Stimulated activated CD4-positive, alpha-beta T cell treated with anti-CD3 and anti-CD28 coated beads, Interleukin-2, amount 100 ng/mL, for 4 hours (primary cell): ENCODE measurements around the gene DAAM2.

Source experiments
- DNase-seq: peaks from one replicate; pipeline ENCODE4 v3.0.0-alpha.2; 2020; ENCODE audit warnings: low read depth

Gene DAAM2

GRCh38 chr6:39909701-39910100 lies 117.5 kb downstream of the DAAM2 start:
- DNase-seq = no peak

DNA sequence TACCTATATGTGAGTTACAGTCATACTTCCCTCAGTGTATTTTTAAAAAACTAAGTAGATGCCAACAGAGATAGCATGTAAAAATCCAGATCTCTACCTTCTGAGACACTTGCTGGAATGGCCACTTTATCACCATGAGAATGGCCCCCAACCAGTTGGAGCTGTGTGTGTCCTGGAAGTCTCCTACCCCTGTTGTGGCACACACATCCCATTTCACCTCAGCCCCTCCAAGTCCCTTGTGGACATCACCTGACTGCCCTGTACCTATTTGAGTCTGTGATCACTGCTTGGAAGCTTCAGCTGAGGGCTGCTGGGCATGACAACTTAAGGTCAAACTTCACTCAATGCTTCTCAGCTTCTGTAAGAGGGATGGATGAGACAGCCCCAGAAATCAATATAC lies 118.0 kb downstream of the DAAM2 start:
- DNase-seq = no peak

DNA sequence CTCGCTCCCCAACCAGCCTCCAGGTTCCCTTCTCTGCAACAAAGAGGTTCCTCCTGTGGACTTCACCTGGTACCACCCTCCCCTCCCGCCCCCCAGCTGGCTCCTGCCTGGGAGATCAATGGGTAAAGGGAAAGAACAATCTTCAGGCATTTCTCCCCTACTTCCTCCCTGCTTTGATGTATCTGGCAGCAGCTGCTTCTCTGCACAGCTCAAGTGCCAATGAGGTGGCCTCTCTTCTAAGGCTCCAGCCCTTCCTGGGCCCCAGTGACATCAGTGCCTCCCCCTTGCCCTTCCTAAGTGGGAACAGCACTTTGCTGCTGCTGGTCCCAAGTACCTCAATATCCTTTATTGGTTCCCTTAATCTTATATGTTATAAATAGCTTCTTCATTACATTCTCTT lies 118.6 kb downstream of the DAAM2 start:
- no peak for DNase-seq

GRCh38 chr6:39911513-39912125 lies 119.4 kb downstream of the DAAM2 start:
- DNase-seq = no peak

GRCh38 chr6:39912446-39912845 lies 120.3 kb downstream of the DAAM2 start:
- no peak for DNase-seq

GRCh38 chr6:39913391-39913916 lies 121.3 kb downstream of the DAAM2 start:
- no peak for DNase-seq

DNA sequence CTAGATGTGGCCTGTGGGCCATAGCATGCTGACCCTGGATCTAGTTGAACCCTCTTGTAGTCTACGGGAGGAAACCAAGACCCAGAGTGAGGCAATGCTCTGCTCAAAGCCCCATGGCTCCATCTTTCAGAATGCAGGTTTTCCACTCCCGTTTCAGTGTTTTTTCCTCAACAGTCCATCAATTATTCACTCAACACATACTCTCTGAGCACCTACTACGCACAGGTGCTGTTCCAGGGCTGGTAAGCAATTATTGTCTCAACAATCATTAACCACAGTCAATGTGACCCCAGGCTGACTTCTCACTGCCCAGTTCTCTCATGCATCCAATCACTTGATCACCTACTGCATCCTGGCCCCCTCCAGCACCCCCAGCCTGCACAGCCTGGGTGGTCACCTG lies 122.1 kb downstream of the DAAM2 start:
- DNase-seq = no peak

GRCh38 chr6:39915866-39916265 lies 123.7 kb downstream of the DAAM2 start:
- no peak for DNase-seq

GRCh38 chr6:39917329-39917728 lies 125.2 kb downstream of the DAAM2 start:
- no peak for DNase-seq

DNA sequence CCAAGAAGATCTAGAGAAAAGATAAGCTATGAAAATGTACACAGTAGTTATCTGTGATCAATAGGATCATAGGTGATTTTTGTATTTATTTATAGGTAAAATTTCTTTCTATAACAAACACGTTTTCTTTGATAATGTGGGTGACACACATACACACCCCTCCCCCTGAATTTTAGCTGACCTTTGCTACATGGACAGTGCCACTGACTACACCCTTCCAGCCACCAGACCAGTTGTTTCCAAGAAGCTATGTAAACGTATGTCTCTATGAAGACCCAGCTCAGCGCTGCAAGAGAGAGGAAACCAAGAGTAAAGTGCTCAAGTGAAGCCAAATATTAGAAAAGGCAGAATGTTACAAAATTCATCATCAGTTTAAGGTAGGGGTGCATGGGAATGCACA lies 125.8 kb downstream of the DAAM2 start:
- DNase-seq = no peak

DNA sequence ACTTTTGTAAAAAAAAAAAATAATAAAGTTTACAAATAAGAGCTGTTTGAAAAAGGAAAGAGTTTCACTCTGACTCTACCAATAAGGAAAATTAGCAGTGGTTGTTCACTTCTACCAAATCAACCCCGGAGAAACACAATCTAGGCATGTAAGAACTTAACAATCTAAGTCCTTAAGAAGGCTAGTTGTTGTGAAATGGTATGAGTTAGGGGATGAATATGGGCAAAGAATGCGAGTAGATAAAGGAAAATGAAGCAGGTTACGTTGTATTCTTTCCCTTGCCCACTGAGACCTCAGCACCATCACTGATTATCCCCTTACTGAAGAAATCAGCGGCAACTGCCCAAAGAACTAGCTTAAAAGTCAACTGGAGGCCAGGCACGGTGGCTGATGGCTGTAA lies 126.7 kb downstream of the DAAM2 start:
- DNase-seq = no peak

DNA sequence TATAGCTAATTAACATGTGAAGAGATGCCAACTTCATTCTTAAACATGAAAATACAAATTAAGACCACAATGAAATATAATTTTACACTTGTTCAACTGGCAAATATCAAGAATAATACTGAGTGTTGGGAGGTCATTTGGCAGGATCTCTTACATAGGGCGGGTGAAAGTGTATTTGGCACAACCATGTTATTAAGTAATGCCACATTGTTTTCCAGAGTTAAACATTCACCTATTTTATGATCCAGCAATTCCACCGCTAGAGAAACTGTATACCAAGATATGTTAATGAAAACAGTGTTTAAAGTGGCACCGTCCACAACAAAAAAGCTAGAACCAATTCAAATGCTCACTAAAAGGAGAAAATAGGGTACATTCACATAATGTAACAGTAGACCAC lies 128.0 kb downstream of the DAAM2 start:
- no peak for DNase-seq

DNA sequence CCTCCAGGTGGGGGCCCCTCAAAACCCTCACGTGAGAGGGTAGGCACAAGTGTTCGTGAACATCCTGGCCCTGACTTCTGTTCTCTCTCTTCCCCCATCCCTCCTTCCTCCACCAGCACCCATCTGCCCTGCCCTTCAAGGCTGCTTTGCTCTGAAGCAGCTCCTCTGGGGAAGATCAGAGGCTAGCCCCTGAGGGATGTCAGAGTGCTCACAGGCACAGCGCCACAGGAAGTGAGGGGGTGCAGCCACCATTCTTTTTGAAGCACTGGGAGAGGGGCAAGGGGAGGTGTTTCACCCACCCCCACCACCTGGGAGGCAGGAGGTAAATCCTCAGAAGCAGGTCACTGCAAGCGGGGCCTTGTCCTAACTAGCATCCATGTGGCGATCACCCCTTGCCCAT lies 130.6 kb downstream of the DAAM2 start:
- no peak for DNase-seq

DNA sequence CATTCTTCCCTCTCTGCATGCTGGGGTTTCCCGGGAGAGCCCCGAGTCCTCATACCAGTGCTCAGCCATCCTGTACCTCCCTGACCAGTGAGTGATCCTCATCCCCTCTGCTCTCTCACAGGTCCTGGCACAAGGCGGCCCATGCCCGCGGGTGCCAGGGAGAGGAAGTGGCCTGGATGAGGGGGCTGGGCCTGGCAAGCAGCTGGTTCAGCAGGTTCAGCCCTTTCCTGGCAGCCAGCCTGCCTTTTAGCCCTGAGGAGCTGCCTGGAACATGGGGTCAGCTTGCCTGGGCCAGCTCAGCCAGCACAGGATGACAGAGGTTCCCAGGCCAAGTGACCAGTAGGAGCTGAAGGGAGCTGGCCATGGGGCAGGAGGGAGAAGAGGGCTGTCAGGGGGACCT lies 131.2 kb downstream of the DAAM2 start:
- no peak for DNase-seq

GRCh38 chr6:39923861-39924260 lies 131.7 kb downstream of the DAAM2 start:
- no peak for DNase-seq

DNA sequence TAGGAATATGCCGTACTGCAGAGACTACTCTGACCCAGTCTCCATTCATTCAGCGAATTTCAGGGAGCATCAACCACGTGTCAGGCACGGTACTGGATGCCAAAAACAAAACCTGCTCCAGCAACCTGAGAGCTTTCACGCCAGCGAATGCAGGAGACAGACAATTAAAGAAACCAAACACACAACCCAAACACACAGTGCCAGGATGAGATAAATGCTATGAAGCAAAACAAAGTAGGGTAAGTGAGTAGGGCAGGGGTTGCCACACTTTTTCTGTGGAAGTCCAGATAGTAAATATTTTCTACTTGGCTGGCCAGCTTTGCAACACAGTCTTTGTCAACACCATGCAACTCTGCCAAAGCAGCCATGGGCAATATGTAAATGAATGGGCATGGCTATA lies 132.1 kb downstream of the DAAM2 start:
- DNase-seq = no peak

DNA sequence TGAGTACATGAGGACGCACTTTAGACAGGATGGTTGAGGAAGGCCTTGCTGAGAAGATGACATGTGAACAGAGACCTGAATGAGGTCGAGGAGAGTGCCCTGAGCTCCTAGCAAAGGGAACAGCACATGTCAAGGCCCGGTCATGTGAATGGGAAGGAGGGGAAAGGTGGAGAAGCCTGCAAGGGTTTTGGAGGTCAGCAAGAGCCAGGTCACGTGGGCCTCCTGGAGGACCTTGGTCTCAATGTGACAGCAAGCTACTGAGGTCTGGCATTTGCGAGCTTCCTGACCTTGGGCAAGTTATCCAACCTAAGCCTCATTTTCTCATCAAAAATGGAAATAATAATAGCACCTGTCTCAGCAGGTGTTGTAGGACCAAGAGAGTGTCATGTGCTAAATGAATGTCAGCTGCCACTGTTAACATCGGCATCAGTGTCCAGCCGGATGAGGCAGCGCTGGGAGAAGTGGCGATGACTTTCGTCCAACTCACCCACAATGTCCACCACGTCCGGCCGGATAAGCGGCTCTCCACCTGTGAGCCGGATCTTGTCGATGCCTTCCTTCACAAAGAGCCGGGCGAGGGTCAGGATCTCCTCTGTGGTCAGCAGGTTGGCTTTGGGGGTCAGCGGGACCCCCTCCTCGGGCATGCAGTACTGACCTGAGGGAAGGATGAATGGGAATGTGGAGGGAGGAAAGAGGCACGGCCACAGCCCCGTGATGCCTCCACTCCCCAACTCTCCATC lies 133.2 kb downstream of the DAAM2 start:
- DNase-seq = no peak

DNA sequence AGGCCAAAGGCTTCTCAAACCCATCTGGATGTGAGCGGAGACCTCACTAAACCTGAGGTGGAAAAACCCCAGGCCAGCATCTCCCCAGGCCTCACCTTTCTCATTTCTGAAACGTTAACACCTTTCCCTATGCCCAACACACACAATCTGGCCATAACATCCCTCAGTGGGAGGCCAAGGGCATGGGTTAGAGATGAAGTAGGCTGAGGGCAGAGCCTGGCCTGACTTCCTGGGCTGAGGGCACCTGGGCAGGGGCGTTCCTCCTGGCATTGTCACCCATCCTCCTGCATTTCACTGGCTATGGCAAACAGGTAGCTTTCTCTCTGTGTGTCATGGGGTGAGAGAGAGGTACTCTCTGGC lies 133.7 kb downstream of the DAAM2 start:
- no peak for DNase-seq

- DNase-seq = no peak
Observed at GRCh38 chr6:39926668-39927067, 134.5 kb downstream of the DAAM2 start.

- DNase-seq = no peak
Observed at GRCh38 chr6:39927159-39927558, 135.0 kb downstream of the DAAM2 start.

DNA sequence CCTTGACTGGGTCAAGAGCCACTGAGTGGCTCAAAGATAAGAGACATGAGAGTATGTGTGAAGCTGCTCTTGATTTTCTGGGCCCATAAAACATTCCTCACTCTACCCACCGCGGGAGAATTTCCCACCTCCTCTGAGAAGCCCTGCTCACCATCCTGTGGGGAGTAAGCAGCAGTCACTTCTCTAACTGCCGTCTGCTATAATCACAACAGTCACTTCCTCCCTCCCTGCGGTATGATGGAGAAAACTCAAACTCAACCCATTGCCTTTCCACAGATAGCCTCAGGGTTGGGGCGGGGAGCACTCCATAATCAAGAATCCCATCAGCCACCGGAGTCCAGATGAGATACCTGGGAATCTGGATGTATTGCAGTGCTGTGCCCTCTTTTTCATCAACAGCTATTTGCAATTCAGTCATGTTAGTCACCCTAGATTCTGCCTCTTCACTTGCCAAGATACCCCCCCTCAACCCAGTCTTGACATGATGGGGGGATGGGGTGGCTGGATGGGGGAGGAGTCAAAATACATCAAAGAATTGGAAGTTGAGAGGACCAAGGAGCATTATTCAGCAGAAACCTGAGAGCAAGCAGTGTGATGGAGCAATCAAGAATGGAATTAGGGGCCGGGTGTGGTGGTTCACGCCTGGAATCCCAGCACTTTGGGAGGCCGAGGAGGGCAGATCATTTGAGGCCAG lies 137.0 kb downstream of the DAAM2 start:
- no peak for DNase-seq

GRCh38 chr6:39929733-39930461 lies 137.7 kb downstream of the DAAM2 start:
- no peak for DNase-seq

- DNase-seq = no peak
Observed at GRCh38 chr6:39930540-39930939, 138.4 kb downstream of the DAAM2 start.
